T-helper 17 cell (primary cell): ENCODE data around the gene GLS. TPM values are rescaled to one million over a fixed set of nuclear protein-coding genes. Genes with fewer than 3 reads are reported as not detected.
"Not testable (repeated sequence)": the region's sequence is repeated elsewhere in the genome, so short reads cannot be mapped to it uniquely, and the experiment has no call there.

Source experiments
- ATAC-seq: fragments of 150-1000 bp; cut with Tn5 transposase; 2 replicates; pipeline ENCODE4 v1.10.0; 2021; ENCODE audit warnings: mild to moderate bottlenecking, moderate library complexity
- DNase-seq, 3 donors: peaks; one replicate each; pipeline versions ENCODE4 v3.0.0 to v3.0.0-alpha.2; 2020 to 2021
- H3K9me3 ChIP-seq: one replicate; pipeline ENCODE4 v1.7.0; 2013; ENCODE audit warnings: low read length, mild to moderate bottlenecking; ENCODE audit not compliant: control insufficient read depth, poor library complexity, severe bottlenecking
- H3K27ac Mint-ChIP-seq: one replicate; pipeline ENCODE4 v1.8.0; 2022; ENCODE audit warnings: mild to moderate bottlenecking, moderate library complexity, mixed read lengths
- H3K27me3 Mint-ChIP-seq: one replicate; pipeline ENCODE4 v1.8.0; 2022; ENCODE audit warnings: mixed read lengths
- H3K36me3 Mint-ChIP-seq: one replicate; pipeline ENCODE4 v1.8.0; 2022; ENCODE audit warnings: low read depth, mixed read lengths
- H3K4me1 Mint-ChIP-seq: one replicate; pipeline ENCODE4 v1.8.0; 2022; ENCODE audit warnings: mild to moderate bottlenecking, mixed read lengths
- H3K4me3 Mint-ChIP-seq: one replicate; pipeline ENCODE4 v1.8.0; 2022; ENCODE audit warnings: mild to moderate bottlenecking, moderate library complexity, mixed read lengths
- total RNA-seq, 4 donors: library from RNA in 2 of 4; stranded (reverse) in 2 of 4; gene quantifications; one replicate each; pipeline ENCODE4 v1.2.3 and lab custom pipeline; 2022 to 2026

The GLS gene
- total RNA-seq, 2 donors from 2014 or later = 264 to 292 TPM

GRCh38 chr2:190959911-190960788 lies 79.5 kb downstream of the GLS start:
- Mint-ChIP-seq H3K4me1 (peaks cover 18% of the 10 kb centered on the region), H3K4me3 (no peak overlapping the region)

GRCh38 chr2:190961117-190961516 lies 80.5 kb downstream of the GLS start:
- peak overlapping the region; percentile 66 for H3K27ac Mint-ChIP-seq
- H3K9me3 ChIP-seq, DNase-seq, ATAC-seq, H3K27me3 Mint-ChIP-seq, H3K4me3 Mint-ChIP-seq, H3K36me3 Mint-ChIP-seq: not testable (repeated sequence)
- peaks cover 19% of the 10 kb centered on the region for H3K4me1 Mint-ChIP-seq

More at GRCh38 chr2:190959911-190960788, 79.5 kb downstream of the GLS start:
- no peak for DNase-seq
- no peaks in the 10 kb centered on the region for H3K27me3 Mint-ChIP-seq
- H3K9me3 ChIP-seq = no peaks in the 10 kb centered on the region
- H3K27ac Mint-ChIP-seq = peak overlapping the region; percentile 66
- no peak for ATAC-seq
- H3K36me3 Mint-ChIP-seq = peaks cover 5% of the 10 kb centered on the region

GRCh38 chr2:190961918-190962487 lies 81.4 kb downstream of the GLS start:
- H3K4me1 Mint-ChIP-seq = peaks cover 19% of the 10 kb centered on the region
- no peak for ATAC-seq
- H3K36me3 Mint-ChIP-seq = peaks cover 7% of the 10 kb centered on the region
- H3K9me3 ChIP-seq = no peaks in the 10 kb centered on the region
- no peak for DNase-seq
- no peaks in the 10 kb centered on the region for H3K27me3 Mint-ChIP-seq
- no peak overlapping the region for H3K4me3 Mint-ChIP-seq
- H3K27ac Mint-ChIP-seq = peak overlapping the region; percentile 66

GRCh38 chr2:190963088-190963487 lies 82.5 kb downstream of the GLS start:
- DNase-seq = no peak
- no peak overlapping the region for H3K4me3 Mint-ChIP-seq
- H3K27ac Mint-ChIP-seq = peak overlapping the region; percentile 70
- no peak for ATAC-seq
- H3K36me3 Mint-ChIP-seq = peaks cover 7% of the 10 kb centered on the region
- peaks cover 22% of the 10 kb centered on the region for H3K4me1 Mint-ChIP-seq
- no peaks in the 10 kb centered on the region for H3K9me3 ChIP-seq
- H3K27me3 Mint-ChIP-seq = no peaks in the 10 kb centered on the region

GRCh38 chr2:190964170-190964795 lies 83.7 kb downstream of the GLS start:
- peaks cover 7% of the 10 kb centered on the region for H3K36me3 Mint-ChIP-seq
- H3K27ac Mint-ChIP-seq = peak overlapping the region; percentile 70
- no peaks in the 10 kb centered on the region for H3K27me3 Mint-ChIP-seq
- H3K4me1 Mint-ChIP-seq = peaks cover 23% of the 10 kb centered on the region
- H3K4me3 Mint-ChIP-seq = peak overlapping the region; percentile 56
- ATAC-seq (peak; percentile 60), DNase-seq (no peak)
- H3K9me3 ChIP-seq = no peaks in the 10 kb centered on the region

- peaks cover 11% of the 10 kb centered on the region for H3K36me3 Mint-ChIP-seq
- H3K4me3 Mint-ChIP-seq = no peak overlapping the region
- no peaks in the 10 kb centered on the region for H3K9me3 ChIP-seq
- ATAC-seq (no peak), DNase-seq (no peak)
- H3K27me3 Mint-ChIP-seq = no peaks in the 10 kb centered on the region
- peaks cover 22% of the 10 kb centered on the region for H3K4me1 Mint-ChIP-seq
- peak overlapping the region; percentile 74 for H3K27ac Mint-ChIP-seq
Measured at GRCh38 chr2:190965580-190966222, 85.1 kb downstream of the GLS start.

- no peak for ATAC-seq
- Mint-ChIP-seq H3K4me1 (peaks cover 15% of the 10 kb centered on the region), H3K4me3 (no peak overlapping the region), H3K36me3 (peaks cover 9% of the 10 kb centered on the region), H3K27ac (peak overlapping the region; percentile 85), H3K27me3 (no peaks in the 10 kb centered on the region)
- DNase-seq = no peak
- H3K9me3 ChIP-seq = no peaks in the 10 kb centered on the region
Measured at GRCh38 chr2:190968522-190968921, 87.9 kb downstream of the GLS start.

- ATAC-seq = no peak
- Mint-ChIP-seq H3K27ac (peak overlapping the region; percentile 24), H3K36me3 (peaks cover 7% of the 10 kb centered on the region), H3K27me3 (no peaks in the 10 kb centered on the region), H3K4me1 (peaks cover 7% of the 10 kb centered on the region), H3K4me3 (no peak overlapping the region)
- no peak for DNase-seq
- H3K9me3 ChIP-seq = no peaks in the 10 kb centered on the region
Measured at GRCh38 chr2:190970160-190970559, 89.5 kb downstream of the GLS start.

GRCh38 chr2:190970873-190971506 lies 90.4 kb downstream of the GLS start:
- Mint-ChIP-seq H3K27ac (peak overlapping the region; percentile 24), H3K4me3 (no peak overlapping the region), H3K36me3 (peaks cover 7% of the 10 kb centered on the region), H3K27me3 (no peaks in the 10 kb centered on the region), H3K4me1 (peaks cover 6% of the 10 kb centered on the region)
- ATAC-seq (no peak), DNase-seq (no peak)
- no peaks in the 10 kb centered on the region for H3K9me3 ChIP-seq

- peaks cover 4% of the 10 kb centered on the region for H3K36me3 Mint-ChIP-seq
Measured at GRCh38 chr2:190972213-190972612, 91.6 kb downstream of the GLS start.

GRCh38 chr2:190972846-190973245 lies 92.2 kb downstream of the GLS start:
- Mint-ChIP-seq H3K27me3 (no peaks in the 10 kb centered on the region), H3K4me3 (no peak overlapping the region), H3K36me3 (peaks cover 7% of the 10 kb centered on the region), H3K4me1 (peaks cover 5% of the 10 kb centered on the region), H3K27ac (no peak overlapping the region)
- no peak for ATAC-seq
- H3K9me3 ChIP-seq = no peaks in the 10 kb centered on the region
- DNase-seq = no peak

More at GRCh38 chr2:190972213-190972612, 91.6 kb downstream of the GLS start:
- Mint-ChIP-seq H3K4me1 (peaks cover 6% of the 10 kb centered on the region), H3K27ac (no peak overlapping the region), H3K4me3 (no peak overlapping the region), H3K27me3 (no peaks in the 10 kb centered on the region)
- DNase-seq = no peak
- no peaks in the 10 kb centered on the region for H3K9me3 ChIP-seq
- ATAC-seq = no peak

GRCh38 chr2:190973262-190973661 lies 92.6 kb downstream of the GLS start:
- H3K36me3 Mint-ChIP-seq = peaks cover 7% of the 10 kb centered on the region
- DNase-seq (no peak), ATAC-seq (no peak)
- peak overlapping the region; percentile 74 for H3K27ac Mint-ChIP-seq
- H3K4me3 Mint-ChIP-seq = no peak overlapping the region
- no peaks in the 10 kb centered on the region for H3K9me3 ChIP-seq
- no peaks in the 10 kb centered on the region for H3K27me3 Mint-ChIP-seq
- peaks cover 2% of the 10 kb centered on the region for H3K4me1 Mint-ChIP-seq
